GM12878 (cell line): ENCODE results near the gene C14orf119. TPM values are rescaled to one million over a fixed set of nuclear protein-coding genes. Genes with fewer than 3 reads are reported as not detected.

Source experiments
- ATAC-seq: fragments of 200-7000 bp; cut with Tn5 transposase; 3 replicates; pipeline ENCODE4 v1.9.1; 2020; ENCODE audit warnings: mild to moderate bottlenecking, moderate library complexity
- BruUV-seq: library from RNA; stranded (reverse); fragments of 400-500 nt; replicated peaks from 2 replicates; lab custom pipeline; 2021; lab: Mats Ljungman, UMichigan
- CTCF ChIA-PET: fragments of 300-600 bp; sonication (Branson Sonifier 250); formaldehyde crosslinking; extraction: SDS; loops from one replicate; lab custom pipeline; 2021; ENCODE audit warnings: inconsistent platforms; lab: Yijun Ruan, JAX
- POLR2A ChIA-PET: fragments of 350-600 bp; formaldehyde crosslinking; extraction: SDS; loops from one replicate; lab custom pipeline; 2021; ENCODE audit warnings: inconsistent platforms; lab: Charles Lee
- RAD21 ChIA-PET: fragments of 300-600 bp; sonication (Branson Sonifier 250); formaldehyde crosslinking; loops from one replicate; lab custom pipeline; 2023; ENCODE audit warnings: antibody characterized with exemption; ENCODE audit not compliant: unreplicated experiment; lab: Charles Lee
- SMC1A ChIA-PET: fragments of 300-600 bp; sonication (Branson Sonifier 250); formaldehyde crosslinking; loops from one replicate; lab custom pipeline; 2023; ENCODE audit not compliant: unreplicated experiment, uncharacterized antibody; lab: Charles Lee
- DNase-seq: peaks from one replicate; pipeline ENCODE4 v3.0.0-alpha.2; 2011; ENCODE audit warnings: low read depth, low spot score
- FAIRE-seq: peaks from 3 replicates; lab custom pipeline; 2011; peaks lifted over from hg19 to GRCh38; lab: Jason Lieb, UNC
- H2AFZ ChIP-seq: 2 replicates; pipeline ENCODE4 v1.6.0; 2011; ENCODE audit warnings: low read depth, low read length, control low read depth; ENCODE audit not compliant: control insufficient read depth
- H3K27ac ChIP-seq: 2 replicates; pipeline ENCODE4 v1.5.1; 2011; ENCODE audit warnings: control low read depth; ENCODE audit not compliant: control insufficient read depth, insufficient read depth
- H3K27me3 ChIP-seq, 2 experiments: replicated peaks in 1 of 2; 2 replicates each; pipeline versions ENCODE4 v1.6.0 to v1.6.1; 2011; ENCODE audit warnings: low read length in 1 of 2; ENCODE audit not compliant: control insufficient read depth in 2 of 2, insufficient read depth in 2 of 2
- H3K36me3 ChIP-seq, 2 experiments: 2 replicates each; pipeline ENCODE4 v1.5.1; 2011; ENCODE audit warnings: low read length in 1 of 2; ENCODE audit not compliant: control insufficient read depth in 2 of 2, insufficient read depth in 2 of 2
- H3K4me1 ChIP-seq: 2 replicates; pipeline ENCODE4 v1.6.1; 2011; ENCODE audit warnings: mild to moderate bottlenecking, low read length, moderate library complexity, mixed read lengths; ENCODE audit not compliant: control insufficient read depth, insufficient read depth
- H3K4me2 ChIP-seq: 2 replicates; pipeline ENCODE4 v1.6.0; 2011; ENCODE audit warnings: control low read depth; ENCODE audit not compliant: control insufficient read depth, insufficient read depth
- H3K4me3 ChIP-seq: fragments of 200-600 bp; sonication (generic); 2 replicates; pipeline ENCODE4 v1.5.1; 2016
- H3K79me2 ChIP-seq: 2 replicates; pipeline ENCODE4 v1.6.0; 2011; ENCODE audit warnings: low read length; ENCODE audit not compliant: control insufficient read depth, insufficient read depth
- H3K9ac ChIP-seq: 2 replicates; pipeline ENCODE4 v1.8.0; 2011; ENCODE audit warnings: low read length, control low read depth, mixed read lengths; ENCODE audit not compliant: control insufficient read depth, insufficient read depth
- H3K9me3 ChIP-seq: replicated peaks from 3 replicates; pipeline ENCODE4 v1.5.1; 2011; ENCODE audit warnings: mild to moderate bottlenecking, low read length; ENCODE audit not compliant: control insufficient read depth, insufficient read depth
- H4K20me1 ChIP-seq: 2 replicates; pipeline ENCODE4 v1.6.0; 2011; ENCODE audit not compliant: control insufficient read depth, insufficient read depth
- CBFB ChIP-seq: IDR thresholded peaks from 2 replicates; pipeline ENCODE4 v1.6.1; 2016; ENCODE audit warnings: antibody characterized with exemption, low read depth
- CHD4 ChIP-seq: fragments of 200-600 bp; sonication (generic); IDR thresholded peaks from 2 replicates; pipeline ENCODE4 v1.6.1; 2016; ENCODE audit warnings: mild to moderate bottlenecking
- IRF4 ChIP-seq: IDR thresholded peaks from 2 replicates; pipeline ENCODE4 v1.6.1; 2011; ENCODE audit warnings: low read depth, low read length
- LARP7 ChIP-seq: fragments of 450-650 bp; IDR thresholded peaks from 2 replicates; pipeline ENCODE4 v1.6.1; 2017; ENCODE audit warnings: mild to moderate bottlenecking
- PKNOX1 ChIP-seq: fragments of 450-650 bp; IDR thresholded peaks from 2 replicates; pipeline ENCODE4 v1.6.1; 2016; ENCODE audit warnings: mild to moderate bottlenecking
- RBBP5 ChIP-seq: fragments of 200-600 bp; sonication (generic); conservative IDR thresholded peaks from 2 replicates; pipeline ENCODE4 v1.6.1; 2016
- TCF3 ChIP-seq: IDR thresholded peaks from 2 replicates; pipeline ENCODE4 v1.6.1; 2012; ENCODE audit warnings: low read depth, mild to moderate bottlenecking, low read length, borderline replicate concordance; ENCODE audit not compliant: insufficient read depth
- WGBS: methylation state at CpG from one replicate; pipeline ENCODE4 v1.1.6; 2016; ENCODE audit warnings: low lambda C conversion rate; ENCODE audit not compliant: insufficient replicate concordance, insufficient coverage; ENCODE audit errors: missing lambda C conversion rate; 5-methylcytosine and 5-hydroxymethylcytosine counted together
- in situ Hi-C: fragments of 300-500 bp; cut with MboI; formaldehyde crosslinking; loops from 9 replicates; pipeline ENCODE4 v1.14.3; 2018; ENCODE audit warnings: mixed read lengths
- intact Hi-C: fragments of 100-400 bp; cut with micrococcal nuclease; formaldehyde crosslinking; loops from one replicate; pipeline ENCODE4 v1.14.2; 2022; ENCODE audit not compliant: unreplicated experiment
- polyA plus RNA-seq, 11 experiments: library from polyadenylated mRNA; depleted of rRNA in 4 of 11; unstranded in 6 of 11; stranded (reverse) in 5 of 11; fragments of >200 nt; fragmentation: Nextera tagmentation in 4 of 11; fragmentation: Illumina TruSeq in 1 of 11; extraction: Ambion mirVana in 4 of 11; extraction: Trizol in 1 of 11; gene quantifications; 1 replicate in 1 of 11; 2 replicates in 10 of 11; pipeline versions ENCODE4 v1.2.1 to v1.2.3, GENCODE V29; 2011 to 2016; ENCODE audit warnings: inconsistent platforms in 2 of 11, missing spikeins in 2 of 11, low read depth in 1 of 11
- total RNA-seq, 4 experiments: library from RNA; depleted of rRNA in 3 of 4; stranded (reverse); fragments of >200 nt in 3 of 4; fragmentation: Illumina TruSeq in 1 of 4; extraction: Trizol in 1 of 4; gene quantifications; 2 replicates each; pipeline versions ENCODE4 v1.2.1 to v1.2.3, GENCODE V29; 2013 to 2021

Gene C14orf119
- total and polyA plus RNA-seq, 10 of the 15 experiments (the other 5 are each of a cell fraction or from before 2014, with no cell fraction given) = 32.3 to 228 (median 57.6) TPM

GRCh38 chr14:23127861-23128260, 32.6 kb downstream of the C14orf119 start:
- ChIA-PET POLR2A (no interaction called here), RAD21 (no interaction called here), CTCF (no interaction called here), SMC1A (no interaction called here)
- DNase-seq (no peak), FAIRE-seq (no peak), ATAC-seq (no peak)
- intact Hi-C loops = no loop called here
- in situ Hi-C loops = loop anchor here (10.0 kb wide), 1 partner anchor 57 kb away; the partner anchor contains the start of gene SLC7A8
- Histone ChIP-seq H3K9me3 (no peaks in the 10 kb centered on the region), H3K27ac (no peak overlapping the region), H3K4me2 (no peak overlapping the region), H2AFZ (no peak overlapping the region), H3K36me3 (no peaks in the 10 kb centered on the region), H3K9ac (no peak overlapping the region), H4K20me1 (no peaks in the 10 kb centered on the region), H3K4me1 (no peaks in the 10 kb centered on the region), H3K27me3 (no peaks in the 10 kb centered on the region; a peak in 3 of 4 replicates), H3K79me2 (no peaks in the 10 kb centered on the region), H3K4me3 (no peak overlapping the region)
- no TSS peak for BruUV-seq
- no peak for TF ChIP-seq TCF3
- TF ChIP-seq LARP7 = no peak
- TF ChIP-seq IRF4 = no peak
- TF ChIP-seq CBFB = no peak
- TF ChIP-seq PKNOX1 = no peak
- no peak for TF ChIP-seq RBBP5
- no peak for TF ChIP-seq CHD4
- WGBS = 24% methylated on average over 3 of the region's 3 CpGs
